ENCODE measurements around the gene BANP. TPM values are rescaled to one million over a fixed set of nuclear protein-coding genes. Genes with fewer than 3 reads are reported as not detected.

Gene BANP
- total RNA-seq, 6 experiments from 2014 or later = 15.6 to 19.0 (median 16.2) TPM

GRCh38 chr16:87956365-87957231 is 5.4 kb downstream of the BANP start:
- H3K36me3 Mint-ChIP-seq (ENCODE audit: low read depth) = peaks cover 21% of the 10 kb centered on the region
- peak overlapping the region; percentile 49 for H3K4me3 Mint-ChIP-seq
- no peaks in the 10 kb centered on the region for H3K9me3 Mint-ChIP-seq
- TF ChIP-seq CTCF (IDR thresholded peaks at IDR 0.05) = peak; percentile 66
- DNase-seq = peak; percentile 32
- no peaks in the 10 kb centered on the region; the same call in 1 of the 2 replicates for H3K27me3 Mint-ChIP-seq (ENCODE audit: insufficient read depth)
- peaks cover 58% of the 10 kb centered on the region for H3K4me1 Mint-ChIP-seq (ENCODE audit: low read depth)
- H3K27ac Mint-ChIP-seq = peak overlapping the region; percentile 64

GRCh38 chr16:87957296-87958094 is 6.3 kb downstream of the BANP start:
- H3K9me3 Mint-ChIP-seq = no peaks in the 10 kb centered on the region
- H3K27me3 Mint-ChIP-seq (ENCODE audit: insufficient read depth) = no peaks in the 10 kb centered on the region
- peaks cover 56% of the 10 kb centered on the region for H3K4me1 Mint-ChIP-seq (ENCODE audit: low read depth)
- TF ChIP-seq CTCF (IDR thresholded peaks at IDR 0.05) = no peak
- H3K27ac Mint-ChIP-seq = peak overlapping the region; percentile 64
- H3K36me3 Mint-ChIP-seq (ENCODE audit: low read depth) = peaks cover 17% of the 10 kb centered on the region
- no peak overlapping the region for H3K4me3 Mint-ChIP-seq
- no peak for DNase-seq

GRCh38 chr16:87958632-87959031 is 7.4 kb downstream of the BANP start:
- Mint-ChIP-seq H3K36me3 (ENCODE audit: low read depth) (peaks cover 17% of the 10 kb centered on the region), H3K27ac (no peak overlapping the region), H3K27me3 (ENCODE audit: insufficient read depth) (no peaks in the 10 kb centered on the region), H3K4me1 (ENCODE audit: low read depth) (peaks cover 60% of the 10 kb centered on the region), H3K9me3 (no peaks in the 10 kb centered on the region), H3K4me3 (no peak overlapping the region)
- no peak for DNase-seq
- no peak for TF ChIP-seq CTCF (IDR thresholded peaks at IDR 0.05)

GRCh38 chr16:87959391-87959990 is 8.3 kb downstream of the BANP start:
- Mint-ChIP-seq H3K27me3 (ENCODE audit: insufficient read depth) (no peaks in the 10 kb centered on the region), H3K9me3 (no peaks in the 10 kb centered on the region), H3K4me3 (no peak overlapping the region), H3K4me1 (ENCODE audit: low read depth) (peaks cover 62% of the 10 kb centered on the region), H3K27ac (peak overlapping the region; percentile 31), H3K36me3 (ENCODE audit: low read depth) (peaks cover 17% of the 10 kb centered on the region)
- no peak for DNase-seq
- TF ChIP-seq CTCF (IDR thresholded peaks at IDR 0.05) = no peak

GRCh38 chr16:87960296-87960695 is 9.1 kb downstream of the BANP start:
- no peak for TF ChIP-seq CTCF (IDR thresholded peaks at IDR 0.05)
- H3K4me1 Mint-ChIP-seq (ENCODE audit: low read depth) = peaks cover 61% of the 10 kb centered on the region
- H3K4me3 Mint-ChIP-seq = no peak overlapping the region
- H3K27ac Mint-ChIP-seq = no peak overlapping the region
- no peaks in the 10 kb centered on the region for H3K27me3 Mint-ChIP-seq (ENCODE audit: insufficient read depth)
- H3K9me3 Mint-ChIP-seq = no peaks in the 10 kb centered on the region
- H3K36me3 Mint-ChIP-seq (ENCODE audit: low read depth) = peaks cover 17% of the 10 kb centered on the region
- DNase-seq = no peak
